GM19395 (cell line): ENCODE results near the gene RABGAP1L.
"Not testable (repeated sequence)": the region's sequence is repeated elsewhere in the genome, so short reads cannot be mapped to it uniquely, and the experiment has no call there.

Source experiments
- ATAC-seq: cut with Tn5 transposase; IDR thresholded peaks from one replicate; pipeline ENCODE4 v1.9.1; 2021; ENCODE audit warnings: mild to moderate bottlenecking, moderate library complexity; ENCODE audit not compliant: unreplicated experiment

RABGAP1L gene

GRCh38 chr1:175005085-175005783, 845.9 kb downstream of the RABGAP1L start:
- ATAC-seq = no peak

GRCh38 chr1:175009532-175009931, 850.2 kb downstream of the RABGAP1L start:
- no peak for ATAC-seq

- no peak for ATAC-seq
Measured at GRCh38 chr1:175013445-175013844, 854.1 kb downstream of the RABGAP1L start.

- ATAC-seq = no peak
Measured at GRCh38 chr1:175015243-175015642, 855.9 kb downstream of the RABGAP1L start.

GRCh38 chr1:175019524-175019923, 860.2 kb downstream of the RABGAP1L start:
- no peak for ATAC-seq

GRCh38 chr1:175023043-175023921, 864.0 kb downstream of the RABGAP1L start, which contains the start of gene MRPS14:
TSS of gene MRPS14 (minus strand) at chr1:175023425. CDS start at chr1:175023408, 17 bp downstream.
- ATAC-seq = peak; percentile 92

- ATAC-seq = not testable (repeated sequence)
Measured at GRCh38 chr1:175023922-175024242, 864.6 kb downstream of the RABGAP1L start.

GRCh38 chr1:175024773-175025172, 865.5 kb downstream of the RABGAP1L start:
- no peak for ATAC-seq

- ATAC-seq = no peak
Measured at GRCh38 chr1:175033953-175034352, 874.6 kb downstream of the RABGAP1L start.

GRCh38 chr1:175034775-175035174, 875.5 kb downstream of the RABGAP1L start:
- no peak for ATAC-seq

- ATAC-seq = no peak
Measured at GRCh38 chr1:175035865-175036264, 876.5 kb downstream of the RABGAP1L start.

- no peak for ATAC-seq
Measured at GRCh38 chr1:175036476-175036875, 877.2 kb downstream of the RABGAP1L start.

GRCh38 chr1:175037416-175037815, 878.1 kb downstream of the RABGAP1L start:
- no peak for ATAC-seq

- no peak for ATAC-seq
Measured at GRCh38 chr1:175040324-175040879, 881.1 kb downstream of the RABGAP1L start.

- ATAC-seq = no peak
Measured at GRCh38 chr1:175042650-175043049, 883.3 kb downstream of the RABGAP1L start.

- ATAC-seq = no peak
Measured at GRCh38 chr1:175043824-175044223, 884.5 kb downstream of the RABGAP1L start.

GRCh38 chr1:175044591-175044990, 885.3 kb downstream of the RABGAP1L start:
- not testable (repeated sequence) for ATAC-seq
